SK-N-SH (cell line): Measurements from ENCODE around the gene DDX41. TPM values are rescaled to one million over a fixed set of nuclear protein-coding genes. Genes with fewer than 3 reads are reported as not detected.
A peak's percentile ranks its signal among the peaks of the same experiment; 100 is the strongest.

Source experiments
- CTCF ChIA-PET: fragments of 300-600, 350-600 bp; formaldehyde crosslinking; extraction: SDS; loops from one replicate; lab custom pipeline; 2021; lab: Yijun Ruan, JAX
- POLR2A ChIA-PET: fragments of 350-600 bp; sonication (Branson Sonifier 250); formaldehyde crosslinking; extraction: SDS; loops from one replicate; lab custom pipeline; 2020; ENCODE audit warnings: antibody characterized with exemption, inconsistent platforms; lab: Yijun Ruan, JAX
- DNase-seq: peaks from one replicate; pipeline ENCODE4 v3.0.0; 2012
- H2AFZ ChIP-seq: fragments of 200-600 bp; sonication (generic); 2 replicates; pipeline ENCODE4 v1.8.1; 2016; ENCODE audit warnings: antibody characterized with exemption, mild to moderate bottlenecking, low read depth
- H3F3A ChIP-seq: fragments of 200-600 bp; sonication (generic); replicated peaks from 2 replicates; pipeline ENCODE3; 2016; ENCODE audit warnings: antibody characterized with exemption, mild to moderate bottlenecking; ENCODE audit not compliant: insufficient read depth
- H3K27ac ChIP-seq, 2 experiments: fragments of 200-500 bp in 1 of 2; fragments of 200-600 bp in 1 of 2; sonication (Bioruptor generic) in 1 of 2; sonication (generic), shearing (Covaris generic) in 1 of 2; 2 replicates each; pipeline versions ENCODE4 v1.5.1 to v1.6.1; 2014 to 2016; ENCODE audit warnings: low read depth in 2 of 2, inconsistent platforms in 1 of 2, low read length in 1 of 2, mild to moderate bottlenecking in 1 of 2, mixed read lengths in 1 of 2
- H3K27me3 ChIP-seq: fragments of 200-600 bp; sonication (generic), shearing (Covaris generic); 2 replicates; pipeline ENCODE4 v1.6.1; 2016; ENCODE audit warnings: mixed run types; ENCODE audit not compliant: insufficient read depth
- H3K36me3 ChIP-seq, 2 experiments: fragments of 200-500 bp in 1 of 2; fragments of 200-600 bp in 1 of 2; sonication (Bioruptor generic) in 1 of 2; sonication (generic) in 1 of 2; replicated peaks in 1 of 2; 2 replicates each; pipeline versions ENCODE3 to v1.5.1; 2014 to 2016; ENCODE audit warnings: low read length in 1 of 2, mild to moderate bottlenecking in 1 of 2; ENCODE audit not compliant: insufficient read depth in 2 of 2, control insufficient read depth in 1 of 2
- H3K4me1 ChIP-seq, 2 experiments: fragments of 200-500 bp in 1 of 2; fragments of 200-600 bp in 1 of 2; sonication (Bioruptor generic) in 1 of 2; sonication (generic), shearing (Covaris generic) in 1 of 2; 2 replicates each; pipeline versions ENCODE4 v1.5.1 to v1.6.1; 2014 to 2016; ENCODE audit warnings: low read depth in 1 of 2, low read length in 1 of 2, mixed run types in 1 of 2; ENCODE audit not compliant: insufficient read depth in 2 of 2, control insufficient read depth in 1 of 2
- H3K4me2 ChIP-seq: fragments of 200-600 bp; sonication (generic), shearing (Covaris generic); 2 replicates; pipeline ENCODE4 v1.6.1; 2017; ENCODE audit warnings: mixed run types
- H3K4me3 ChIP-seq, 2 experiments: fragments of 200-500 bp in 1 of 2; fragments of 200-600 bp in 1 of 2; sonication (Bioruptor generic) in 1 of 2; sonication (generic), shearing (Covaris generic) in 1 of 2; 2 replicates each; pipeline versions ENCODE4 v1.5.1 to v1.8.1; 2014 to 2016; ENCODE audit warnings: low read depth in 2 of 2, inconsistent platforms in 1 of 2, low read length in 1 of 2, mild to moderate bottlenecking in 1 of 2, mixed read lengths in 1 of 2, moderate library complexity in 1 of 2
- H3K79me2 ChIP-seq: fragments of 200-600 bp; sonication (generic); 2 replicates; pipeline ENCODE4 v1.8.1; 2017; ENCODE audit warnings: mild to moderate bottlenecking; ENCODE audit not compliant: insufficient read depth
- H3K9ac ChIP-seq: fragments of 200-600 bp; sonication (generic); 2 replicates; pipeline ENCODE4 v1.6.1; 2017; ENCODE audit warnings: mixed run types
- H3K9me2 ChIP-seq: fragments of 200-600 bp; sonication (generic); 2 replicates; pipeline ENCODE4 v1.6.1; 2017; ENCODE audit warnings: mixed run types
- H3K9me3 ChIP-seq: fragments of 200-600 bp; sonication (generic); 2 replicates; pipeline ENCODE4 v1.6.1; 2017; ENCODE audit warnings: mixed run types, mild to moderate bottlenecking, moderate library complexity
- H4K20me1 ChIP-seq: fragments of 200-600 bp; sonication (generic); 2 replicates; pipeline ENCODE4 v1.6.1; 2017; ENCODE audit warnings: mild to moderate bottlenecking, mixed run types; ENCODE audit not compliant: insufficient read depth
- CHD2 ChIP-seq: fragments of 150-350 bp; IDR thresholded peaks from 2 replicates; pipeline ENCODE4 v1.6.1; 2018; ENCODE audit warnings: low read length; ENCODE audit not compliant: partially characterized antibody
- CTCF ChIP-seq: fragments of 200-600 bp; sonication (generic); IDR thresholded peaks from 2 replicates; pipeline ENCODE4 v1.6.1; 2017; ENCODE audit warnings: antibody characterized with exemption, mild to moderate bottlenecking, moderate library complexity
- ELF1 ChIP-seq: IDR thresholded peaks from 2 replicates; pipeline ENCODE4 v1.4.0; 2012
- GABPA ChIP-seq: IDR thresholded peaks from 2 replicates; pipeline ENCODE4 v1.4.0; 2012; ENCODE audit warnings: low read depth, mild to moderate bottlenecking
- IRF3 ChIP-seq: fragments of 150-350 bp; IDR thresholded peaks from 2 replicates; pipeline ENCODE4 v1.6.1; 2016; ENCODE audit warnings: mild to moderate bottlenecking, low read depth, low read length
- MAX ChIP-seq: IDR thresholded peaks from 2 replicates; pipeline ENCODE4 v1.4.0; 2012; ENCODE audit warnings: low read depth
- RFX5 ChIP-seq: IDR thresholded peaks from 2 replicates; pipeline ENCODE4 v1.6.1; 2012; ENCODE audit warnings: mild to moderate bottlenecking, improper control_type of control experiment, low read length
- TAF1 ChIP-seq: IDR thresholded peaks from 2 replicates; pipeline ENCODE4 v1.6.1; 2012; ENCODE audit warnings: low read depth, mild to moderate bottlenecking, low read length, moderate library complexity, borderline replicate concordance
- TCF12 ChIP-seq: IDR thresholded peaks from 2 replicates; pipeline ENCODE4 v1.4.0; 2012
- TEAD4 ChIP-seq: IDR thresholded peaks from 2 replicates; pipeline ENCODE4 v1.4.0; 2012; ENCODE audit warnings: mild to moderate bottlenecking, borderline replicate concordance; ENCODE audit not compliant: insufficient read depth
- USF2 ChIP-seq: fragments of 150-350 bp; IDR thresholded peaks from 2 replicates; pipeline ENCODE4 v1.6.1; 2017; ENCODE audit warnings: antibody characterized with exemption, low read length, low read depth, borderline replicate concordance
- ZBTB33 ChIP-seq: IDR thresholded peaks from 2 replicates; pipeline ENCODE4 v1.4.0; 2012; ENCODE audit warnings: low read depth, borderline replicate concordance
- WGBS: methylation state at CpG from one replicate; pipeline ENCODE4 v1.1.6; 2017; ENCODE audit warnings: low lambda C conversion rate; 5-methylcytosine and 5-hydroxymethylcytosine counted together
- polyA plus RNA-seq, 3 experiments: library from polyadenylated mRNA; depleted of rRNA; stranded (reverse); fragments of >200 nt; gene quantifications; 2 replicates each; pipeline ENCODE4 v1.2.3, GENCODE V29; 2012

DDX41 gene
- polyA plus RNA-seq, 1 of the 3 experiments (the other 2 are of a cell fraction): 176 TPM

GRCh38 chr5:177538876-177539275 lies 22.1 kb upstream of the DDX41 start (continued):
- no peak for TF ChIP-seq ZBTB33
- no peak for TF ChIP-seq TEAD4
- no peak for TF ChIP-seq ELF1

GRCh38 chr5:177537389-177538361 lies 20.9 kb upstream of the DDX41 start:
- 47% methylated on average over 15 of the region's 15 CpGs for WGBS
- H3K27ac ChIP-seq: peak overlapping the region; percentile 68 to 72; a peak in 3 of 4 replicates

GRCh38 chr5:177536386-177536785 lies 19.6 kb upstream of the DDX41 start:
- H3F3A ChIP-seq: peaks cover 23% of the 10 kb centered on the region
- H3K36me3 ChIP-seq: peaks cover 17 to 46% of the 10 kb centered on the region in 2 experiments
- WGBS: 97% methylated on average over 9 of the region's 10 CpGs
- H3K9me3 ChIP-seq: no peaks in the 10 kb centered on the region
- DNase-seq: no peak
- peaks cover 57% of the 10 kb centered on the region for H3K79me2 ChIP-seq
- H3K4me3 ChIP-seq: no peak overlapping the region
- H3K4me2 ChIP-seq: no peak overlapping the region
- POLR2A ChIA-PET: no interaction called here
- H3K4me1 ChIP-seq: peaks cover 0 to 15% of the 10 kb centered on the region in 2 experiments; a peak in 1 of 4 replicates
- H2AFZ ChIP-seq: no peak overlapping the region
- peaks cover 17% of the 10 kb centered on the region; the same call in 1 of the 2 replicates for H4K20me1 ChIP-seq
- H3K9me2 ChIP-seq: no peaks in the 10 kb centered on the region
- H3K27ac ChIP-seq: no peak overlapping the region
- no peak for TF ChIP-seq ELF1
- no peak for TF ChIP-seq CHD2
- no peak for TF ChIP-seq TCF12
- no peak for TF ChIP-seq TEAD4
- TF ChIP-seq CTCF: no peak
- TF ChIP-seq TAF1: no peak
- no peak for TF ChIP-seq MAX
- no peak for TF ChIP-seq RFX5
- TF ChIP-seq GABPA: no peak
- no peak for TF ChIP-seq IRF3
- CTCF ChIA-PET: interaction anchor here (0.8 to 1.3 kb wide), 3 partner anchors 11 to 132 kb away, joined by 3 to 4 read pairs (median 3); no protein-coding TSS in a partner anchor
- no peaks in the 10 kb centered on the region for H3K27me3 ChIP-seq
- H3K9ac ChIP-seq: no peak overlapping the region

More at GRCh38 chr5:177537389-177538361, 20.9 kb upstream of the DDX41 start:
- DNase-seq: no peak
- Histone ChIP-seq H3K9me3 (no peaks in the 10 kb centered on the region), H4K20me1 (peaks cover 23% of the 10 kb centered on the region), H3K27me3 (no peaks in the 10 kb centered on the region), H3K4me2 (peak overlapping the region; percentile 57), H2AFZ (no peak overlapping the region), H3K4me1 (peaks cover under 1 to 15% of the 10 kb centered on the region in 2 experiments; a peak in 2 of 4 replicates), H3K9me2 (no peaks in the 10 kb centered on the region), H3K4me3 (no peak overlapping the region), H3K9ac (no peak overlapping the region; the same call in 1 of the 2 replicates), H3K79me2 (peaks cover 66% of the 10 kb centered on the region), H3K36me3 (peaks cover 20 to 44% of the 10 kb centered on the region in 2 experiments)
- ChIA-PET POLR2A (no interaction called here), CTCF (interaction anchor here (0.7 to 1.7 kb wide), 4 partner anchors 9 to 134 kb away, joined by 3 to 5 read pairs (median 4); no protein-coding TSS in a partner anchor)
- TF ChIP-seq USF2 (no peak), TCF12 (peak; percentile 12; the same call in 1 of the 2 replicates), TEAD4 (peak; percentile 43; the same call in 1 of the 2 replicates)
- TF ChIP-seq, all 33 proteins: peak for 2
- peaks cover 23% of the 10 kb centered on the region for H3F3A ChIP-seq
